22Rv1 (cell line): ENCODE results near the gene PELI1.

Experiments used
- CTCF ChIP-seq: fragments of 450-650 bp; IDR thresholded peaks from 2 replicates; pipeline ENCODE4 v1.5.1; 2017; ENCODE audit warnings: mild to moderate bottlenecking
- ZFX ChIP-seq: fragments of 450-650 bp; IDR thresholded peaks from 2 replicates; pipeline ENCODE4 v1.6.1; 2017; ENCODE audit warnings: antibody characterized with exemption, borderline replicate concordance

- no peak for TF ChIP-seq CTCF
- no peak for TF ChIP-seq ZFX
Observed at GRCh38 chr2:64105670-64106461, 38.4 kb downstream of the PELI1 start.
